GM18505 (cell line): Measurements from ENCODE around the gene SPAG17.
"Not testable (repeated sequence)": the region's sequence is repeated elsewhere in the genome, so short reads cannot be mapped to it uniquely, and the experiment has no call there.

Source experiments
- ATAC-seq: cut with Tn5 transposase; IDR thresholded peaks from one replicate; pipeline ENCODE4 v1.9.1; 2021; ENCODE audit not compliant: unreplicated experiment
- POLR2A ChIP-seq: IDR thresholded peaks from 4 replicates; pipeline ENCODE4 v1.6.1; 2011; ENCODE audit warnings: borderline replicate concordance; ENCODE audit not compliant: insufficient read depth, insufficient read length; ENCODE audit errors: extremely low read depth

Gene SPAG17

DNA sequence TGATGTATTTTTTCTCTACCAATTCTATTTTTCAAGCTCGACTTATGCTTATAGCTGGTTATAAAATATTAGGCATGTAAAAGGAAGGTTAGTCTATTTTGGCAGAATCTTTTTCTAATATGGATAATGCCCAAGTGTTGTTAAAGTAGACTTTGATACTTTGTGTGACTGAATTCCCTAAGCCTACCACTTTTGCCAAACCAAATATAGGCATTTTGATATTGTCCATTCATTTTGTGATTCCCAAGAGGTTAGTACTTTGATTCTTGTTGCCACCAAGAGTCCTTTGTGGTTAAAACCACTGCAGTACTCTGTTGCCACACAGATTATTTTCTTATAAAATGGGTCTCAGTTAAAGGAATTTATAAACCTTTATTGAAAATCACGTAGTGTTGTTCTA, 251.3 kb downstream of the SPAG17 start:
- no peak for TF ChIP-seq POLR2A
- no peak for ATAC-seq

DNA sequence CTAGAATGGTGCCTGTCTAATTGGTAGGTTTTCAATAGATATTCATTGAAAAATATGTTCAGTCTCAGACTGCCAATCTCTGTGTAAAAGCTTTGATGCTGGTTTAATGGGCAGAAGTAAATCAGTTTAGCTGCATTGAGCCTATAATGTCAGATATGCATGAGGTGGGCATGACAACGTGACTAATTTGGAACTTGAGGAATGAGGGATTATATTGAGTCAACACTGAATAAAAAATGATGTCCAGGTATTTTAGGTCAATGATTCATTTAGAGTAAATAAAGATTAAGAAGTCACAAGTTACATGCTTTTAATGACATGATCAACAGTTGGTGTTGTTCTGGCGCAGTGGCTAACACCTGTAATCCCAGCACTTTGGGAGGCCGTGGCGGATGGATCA, 252.5 kb downstream of the SPAG17 start:
- no peak for ATAC-seq
- no peak for TF ChIP-seq POLR2A

GRCh38 chr1:117930484-117930883, 254.5 kb downstream of the SPAG17 start:
- no peak for ATAC-seq
- no peak for TF ChIP-seq POLR2A

- ATAC-seq, result no peak
- TF ChIP-seq POLR2A, result no peak
Observed at GRCh38 chr1:117930173-117930447, 254.9 kb downstream of the SPAG17 start.

GRCh38 chr1:117929343-117930172, 255.5 kb downstream of the SPAG17 start, which contains the start of the genes GDAP2 and WDR3:
TSS of gene GDAP2 (minus strand) at chr1:117929621. CDS start at chr1:117920357, 9,264 bp downstream.
TSS of gene WDR3 (plus strand) at chr1:117929739. CDS start at chr1:117933320, 3,581 bp downstream.
- ATAC-seq, result peak; percentile 94
- TF ChIP-seq POLR2A, result peak; percentile 76

GRCh38 chr1:117928881-117929342, 256.1 kb downstream of the SPAG17 start:
- ATAC-seq, result peak; percentile 36
- TF ChIP-seq POLR2A, result no peak

GRCh38 chr1:117925981-117926380, 259.0 kb downstream of the SPAG17 start:
- no peak for TF ChIP-seq POLR2A
- no peak for ATAC-seq

GRCh38 chr1:117922717-117923116, 262.3 kb downstream of the SPAG17 start:
- not testable (repeated sequence) for ATAC-seq

- no peak for ATAC-seq
- no peak for TF ChIP-seq POLR2A
Observed at GRCh38 chr1:117921991-117922390, 263.0 kb downstream of the SPAG17 start.

DNA sequence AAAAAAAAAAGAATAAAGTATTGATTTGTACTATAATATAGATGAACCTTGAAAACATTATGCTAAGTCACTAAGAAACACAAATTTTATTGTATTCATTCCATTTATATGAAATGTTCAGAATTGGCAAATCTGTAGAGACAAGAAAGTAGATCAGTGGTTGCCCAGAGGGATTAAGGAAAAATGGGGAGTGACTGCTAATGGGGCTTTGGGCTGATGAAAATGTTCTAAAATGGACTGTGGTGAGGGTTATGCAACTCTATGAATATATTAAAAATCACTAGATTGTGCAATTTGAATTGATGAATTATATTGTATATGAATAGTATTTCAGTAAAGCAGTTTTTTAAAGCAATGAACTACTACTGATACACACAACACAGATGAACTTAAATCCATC, 265.7 kb downstream of the SPAG17 start:
- TF ChIP-seq POLR2A, result no peak
- ATAC-seq, result no peak

DNA sequence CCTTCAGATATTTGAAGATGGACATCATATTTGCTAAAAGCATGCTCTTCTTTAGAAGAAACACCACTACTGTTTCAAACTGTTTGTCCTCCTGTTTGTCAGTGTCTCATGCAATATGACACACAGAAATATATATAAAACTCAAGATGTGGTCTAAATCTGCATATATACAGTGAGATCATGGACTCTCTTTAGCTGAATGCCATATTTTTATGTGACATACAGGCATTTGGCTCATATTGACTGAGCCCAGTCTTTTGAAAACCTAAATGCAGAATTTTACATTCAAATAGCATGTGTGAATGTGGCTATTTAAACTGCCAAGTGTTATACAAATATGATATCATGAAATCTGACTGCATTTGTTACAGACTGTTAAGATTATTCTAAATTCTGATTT, 274.0 kb downstream of the SPAG17 start:
- TF ChIP-seq POLR2A, result no peak
- no peak for ATAC-seq

DNA sequence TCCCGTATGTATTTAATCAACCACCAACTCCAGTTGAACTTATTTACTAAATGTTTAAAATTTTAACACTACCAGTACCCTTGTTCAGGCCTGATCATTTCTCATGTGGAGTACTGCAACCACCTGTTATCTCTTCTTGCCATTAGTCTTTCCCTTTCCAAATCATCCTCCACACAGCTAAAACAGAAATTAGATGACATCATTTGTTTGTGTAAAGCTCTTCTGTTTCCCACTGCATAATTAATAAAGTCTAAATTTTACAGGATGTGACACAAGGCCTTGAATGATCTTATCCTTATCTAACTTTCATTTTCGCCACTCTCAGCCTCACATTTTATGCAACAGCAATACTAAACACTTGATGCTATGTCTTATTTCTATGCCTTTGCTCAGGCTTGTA, 280.0 kb downstream of the SPAG17 start:
- TF ChIP-seq POLR2A, result no peak
- no peak for ATAC-seq

DNA sequence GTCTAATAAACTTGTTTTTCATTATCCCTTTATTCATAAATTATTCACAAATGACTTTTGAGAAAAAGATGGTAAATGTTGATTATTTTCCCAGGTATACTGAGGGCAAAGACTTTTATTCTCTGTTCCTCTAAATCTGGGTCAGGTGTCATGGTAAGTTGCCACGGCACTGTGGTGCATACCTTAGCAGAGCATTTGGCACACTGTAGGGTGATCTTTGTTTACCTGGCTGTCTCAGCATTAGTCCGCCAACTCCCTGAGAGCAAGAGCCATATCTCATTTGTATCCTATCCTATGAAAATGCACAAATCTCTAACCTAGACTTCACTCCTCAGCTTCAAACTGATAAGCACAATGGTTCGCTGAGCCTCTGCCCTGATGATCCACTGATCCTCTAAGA, 280.5 kb downstream of the SPAG17 start:
- TF ChIP-seq POLR2A, result no peak
- ATAC-seq, result no peak
